NCI-H748 (cell line): ENCODE results near the gene NKX6-1.
A peak's percentile ranks its signal among the peaks of the same experiment; 100 is the strongest.

Experiments
- DNase-seq: peaks from one replicate; lab custom pipeline; 2025; ENCODE audit not compliant: unreplicated experiment; lab: John Stamatoyannopoulos, UW

Gene NKX6-1

GRCh38 chr4:84498935-84499623 is at the start of gene NKX6-1:
NKX6-1 (minus strand) TSS chr4:84499292; CDS start chr4:84498228, 1,064 bp downstream.
- DNase-seq = peak; percentile 93

DNA sequence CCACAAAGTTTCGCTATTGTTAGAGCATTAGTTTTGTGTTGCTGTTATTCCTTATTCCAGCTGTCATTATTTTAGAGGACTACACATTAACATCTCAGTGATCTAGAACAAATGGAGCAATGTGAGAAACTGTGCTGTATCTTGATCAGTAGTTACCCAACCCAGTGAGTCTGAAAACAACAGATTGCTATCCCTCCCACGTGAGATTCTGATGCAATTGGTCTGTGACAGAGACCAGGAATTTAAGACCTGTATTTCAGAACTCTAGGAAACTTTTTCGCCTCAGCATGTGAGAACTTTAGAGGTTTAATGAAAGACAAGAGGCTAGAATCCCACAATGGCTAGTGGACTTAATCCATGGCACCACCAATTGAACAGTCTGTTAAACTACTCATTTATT is 48.1 kb upstream of the NKX6-1 start:
- no peak for DNase-seq

- DNase-seq = no peak
Measured at GRCh38 chr4:84545093-84545492, 46.0 kb upstream of the NKX6-1 start.

DNA sequence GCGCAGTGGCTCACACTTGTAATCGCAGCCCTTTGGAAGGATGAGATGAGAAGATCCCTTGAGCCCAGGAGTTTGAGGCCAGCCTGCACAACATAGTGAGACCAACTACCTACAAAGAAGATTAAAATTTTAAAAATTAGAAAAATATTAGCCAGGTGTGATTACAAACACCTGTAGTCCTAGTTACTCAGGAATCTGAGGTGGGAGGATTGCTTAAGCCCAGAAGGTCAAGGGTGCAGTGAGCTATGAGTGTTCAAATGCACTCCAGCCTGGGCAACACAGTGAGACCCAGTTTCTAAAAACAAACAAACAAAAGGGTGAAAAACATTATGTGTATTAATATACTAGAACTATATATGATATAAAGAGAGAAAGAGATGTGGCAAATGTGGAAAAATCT is 36.8 kb upstream of the NKX6-1 start:
- DNase-seq = no peak

- DNase-seq = no peak
Measured at GRCh38 chr4:84531689-84532088, 32.6 kb upstream of the NKX6-1 start.

GRCh38 chr4:84530871-84531270 is 31.8 kb upstream of the NKX6-1 start:
- no peak for DNase-seq

DNA sequence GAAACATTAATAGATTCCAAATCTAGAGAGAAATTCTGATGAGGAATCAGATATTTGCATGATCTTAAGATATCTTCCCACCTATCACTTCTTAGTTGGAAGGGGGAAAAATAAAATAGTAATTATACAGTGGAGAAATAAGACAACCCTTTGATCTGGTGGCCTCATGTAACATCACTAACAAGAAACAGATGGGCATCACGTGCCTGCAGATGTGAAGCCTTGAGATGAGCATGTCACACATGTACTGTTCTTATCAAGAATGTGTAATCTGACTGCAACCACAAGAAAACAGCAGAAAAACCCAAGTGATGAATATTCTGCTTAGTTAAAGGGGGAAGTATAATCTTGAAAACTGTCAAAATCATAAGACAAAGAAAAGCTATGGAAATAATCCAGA is 31.4 kb upstream of the NKX6-1 start:
- DNase-seq = no peak

DNA sequence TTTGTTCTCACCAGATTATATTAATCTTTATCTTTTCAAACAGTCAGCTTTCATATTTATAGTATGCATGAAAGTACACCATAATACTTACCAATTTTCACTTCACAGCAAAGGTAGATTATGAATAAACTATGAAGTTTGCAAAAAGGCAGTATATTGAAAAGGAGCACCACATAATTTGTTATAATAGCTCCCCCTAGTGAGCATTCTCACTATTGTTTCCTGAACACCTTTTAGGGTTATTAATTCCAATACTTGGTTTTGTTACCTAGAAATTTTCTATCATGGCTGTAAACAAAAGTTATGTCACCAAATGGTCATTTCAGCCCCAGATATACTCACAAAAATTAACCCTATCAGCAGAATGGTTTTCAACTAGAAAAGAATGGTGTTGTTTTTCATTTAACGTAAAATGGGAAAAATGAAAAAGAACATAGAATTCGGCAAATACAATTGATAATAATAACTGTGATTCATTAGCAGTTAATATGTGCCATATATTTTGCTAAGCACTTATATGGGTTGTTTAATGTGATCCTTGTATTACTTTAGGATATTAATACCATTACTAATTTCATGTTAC is 30.2 kb upstream of the NKX6-1 start:
- DNase-seq = peak; percentile 38

- no peak for DNase-seq
Measured at GRCh38 chr4:84527391-84527790, 28.3 kb upstream of the NKX6-1 start.

DNA sequence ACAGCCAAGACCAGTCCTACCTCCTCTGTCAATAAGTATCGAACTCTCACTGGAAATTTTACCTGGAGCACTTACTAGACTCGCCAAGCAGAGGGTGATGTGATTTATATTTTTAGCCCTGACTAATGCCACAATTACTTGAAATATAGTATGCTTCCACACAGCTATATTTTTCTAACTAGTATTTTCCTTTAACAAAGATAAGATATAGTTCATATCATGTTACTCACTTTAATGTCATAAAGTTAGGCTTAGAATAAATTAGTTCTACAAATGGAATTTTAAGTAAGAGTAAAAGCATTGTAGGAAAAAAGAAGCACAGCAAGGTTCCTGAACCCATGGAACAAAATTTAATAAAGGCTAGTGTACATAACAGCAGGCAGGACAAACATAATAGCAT is 16.0 kb upstream of the NKX6-1 start:
- no peak for DNase-seq

DNA sequence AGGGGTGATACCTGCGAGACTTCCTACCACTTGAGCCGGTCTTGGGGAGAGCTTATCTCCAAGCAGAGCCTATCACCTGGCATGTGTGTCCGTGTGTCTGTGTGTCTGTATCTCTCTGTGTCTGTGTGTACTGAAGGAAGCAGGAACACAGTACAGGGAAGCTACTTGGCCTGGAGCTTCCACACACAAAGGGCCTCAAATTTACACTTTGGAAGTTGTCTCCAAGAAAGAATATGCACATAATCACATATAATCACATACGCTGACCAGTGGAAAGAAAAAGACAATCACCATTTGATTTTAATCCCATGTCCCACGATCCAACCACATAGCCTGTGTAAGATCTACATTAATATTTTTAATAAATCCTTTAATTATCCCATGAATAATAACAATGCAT is 13.2 kb upstream of the NKX6-1 start:
- DNase-seq = no peak

DNA sequence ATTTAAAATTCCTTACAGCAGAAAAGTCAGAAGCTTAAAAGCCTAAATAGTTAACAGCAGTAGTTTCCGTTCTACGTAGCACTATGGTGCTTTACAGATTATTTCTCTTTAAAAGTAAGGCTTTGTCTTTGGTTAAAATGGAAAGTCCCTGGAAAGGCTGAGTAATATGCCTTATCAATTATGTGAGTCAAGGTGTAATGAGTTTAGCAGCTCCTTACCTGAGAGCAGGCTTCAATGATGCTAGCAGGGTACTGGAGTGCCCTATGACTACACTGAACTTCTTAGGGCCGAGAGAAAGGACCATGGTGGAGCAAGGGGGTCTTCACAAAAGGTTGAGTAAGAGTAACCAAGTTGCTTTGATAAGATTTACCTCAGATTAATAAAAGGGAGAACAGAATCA is 12.6 kb upstream of the NKX6-1 start:
- no peak for DNase-seq

DNA sequence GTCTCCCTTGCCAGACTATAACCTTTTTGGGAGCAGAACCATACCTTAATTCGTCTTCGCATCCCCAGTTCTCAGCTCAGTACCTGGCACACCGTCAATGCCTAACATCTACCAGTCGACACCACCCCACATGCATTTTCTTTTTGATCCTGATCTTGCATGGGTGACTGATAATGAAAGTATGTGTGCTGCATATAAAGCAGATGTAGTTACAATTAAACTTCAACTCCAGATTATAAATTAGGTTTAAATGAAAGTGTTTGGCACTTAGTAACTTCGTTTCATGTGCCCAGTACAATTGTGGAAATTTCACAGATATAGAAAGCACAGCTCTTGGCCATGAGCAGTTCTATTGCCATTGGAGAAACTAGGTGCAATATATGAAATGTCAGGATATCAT is 8.8 kb upstream of the NKX6-1 start:
- DNase-seq = no peak

DNA sequence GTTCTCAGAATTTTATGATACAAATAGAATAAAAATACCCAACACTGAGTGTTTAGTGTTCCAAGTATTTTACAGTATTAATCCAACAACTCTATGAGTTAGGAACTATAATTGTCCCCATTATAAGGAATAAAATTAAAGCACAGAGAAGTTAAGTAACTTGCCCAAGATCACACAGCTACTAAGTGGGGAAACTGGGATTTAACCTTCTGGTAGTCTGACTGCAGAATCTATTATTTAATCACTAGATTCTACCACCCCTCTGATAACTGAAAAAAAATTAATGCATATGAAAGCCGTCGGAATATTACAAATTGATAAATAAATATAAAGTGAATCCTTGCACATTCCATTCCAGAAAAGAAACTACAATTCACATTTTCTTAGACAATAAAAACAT is 5.7 kb upstream of the NKX6-1 start:
- no peak for DNase-seq

GRCh38 chr4:84503495-84504437 is 4.7 kb upstream of the NKX6-1 start:
- DNase-seq = peak; percentile 71

DNA sequence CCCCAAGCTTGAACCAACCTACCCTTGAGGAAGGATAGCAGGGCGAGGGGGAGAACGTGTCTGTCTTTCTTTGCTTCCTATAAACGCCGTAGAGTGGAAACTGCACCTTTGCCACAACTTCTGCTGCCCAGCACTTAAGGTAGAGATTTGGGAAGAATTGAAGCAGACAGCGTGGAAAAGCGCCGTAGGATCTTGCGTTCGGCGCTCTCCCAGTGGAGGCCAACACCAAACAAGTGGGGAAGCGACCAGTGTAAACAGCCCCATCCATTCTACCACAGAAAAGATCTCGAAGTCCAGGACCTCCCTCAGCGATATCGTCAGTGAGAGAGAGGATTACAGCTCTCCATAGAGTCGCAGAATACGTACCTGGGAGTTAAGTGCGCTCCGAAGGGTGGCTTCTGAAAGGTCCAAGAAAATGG is 3.9 kb upstream of the NKX6-1 start:
- no peak for DNase-seq

DNA sequence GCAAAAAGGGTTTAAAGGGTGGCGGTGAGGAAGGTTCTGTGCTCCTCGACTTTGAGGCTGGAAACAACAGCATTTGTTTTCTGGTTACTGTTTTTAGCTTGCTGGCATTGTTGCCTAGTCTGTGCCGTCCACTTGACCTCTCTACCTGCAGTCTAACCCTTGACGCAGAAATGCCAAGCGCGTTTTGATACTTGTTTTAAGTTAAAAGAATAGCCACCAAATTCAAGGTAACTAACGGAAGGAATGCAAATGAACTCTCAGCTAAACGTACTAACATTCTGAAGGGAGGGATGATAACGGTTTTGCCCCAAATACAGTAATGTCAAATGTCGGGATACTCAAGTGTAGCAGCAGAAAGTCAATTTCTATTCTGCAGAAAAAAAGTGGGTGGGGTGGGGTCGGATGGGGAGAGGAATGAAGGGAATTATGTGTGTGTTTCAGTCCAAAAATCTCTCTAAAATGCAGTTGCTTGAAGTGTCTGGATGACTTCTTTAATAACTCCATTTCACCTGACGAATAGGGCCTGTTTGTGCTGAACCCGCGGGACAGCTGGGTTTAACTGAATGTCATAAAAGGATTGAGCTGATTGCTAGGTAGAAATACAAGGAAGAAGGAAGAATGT is 3.4 kb upstream of the NKX6-1 start:
- no peak for DNase-seq

DNA sequence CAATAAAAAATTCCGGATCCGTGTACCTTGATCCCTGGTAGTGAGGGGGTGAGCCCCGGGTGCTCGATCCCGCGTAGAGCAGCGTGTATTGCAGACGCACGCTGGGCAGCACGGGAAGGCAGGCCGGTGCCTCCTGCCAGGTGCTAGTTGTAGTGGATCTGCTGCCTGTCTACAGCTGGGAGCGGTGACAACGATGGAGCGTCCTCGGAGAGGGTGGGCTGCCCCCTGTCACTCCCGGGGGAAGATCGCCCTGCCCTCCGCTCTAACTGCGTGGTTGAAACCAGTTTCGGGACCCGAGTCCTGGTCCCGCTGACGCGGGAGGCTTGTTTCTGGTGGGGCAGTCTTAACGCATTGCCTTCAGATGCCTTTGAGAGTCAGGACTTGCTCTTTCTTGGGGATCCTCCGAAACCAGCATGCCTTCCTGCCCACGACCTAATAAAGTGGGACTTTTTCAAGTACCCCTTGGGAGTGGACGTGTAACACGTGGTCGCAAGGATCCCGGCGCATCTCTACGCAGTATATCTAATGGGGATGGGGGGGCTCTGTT is 2.7 kb upstream of the NKX6-1 start:
- DNase-seq = no peak

DNA sequence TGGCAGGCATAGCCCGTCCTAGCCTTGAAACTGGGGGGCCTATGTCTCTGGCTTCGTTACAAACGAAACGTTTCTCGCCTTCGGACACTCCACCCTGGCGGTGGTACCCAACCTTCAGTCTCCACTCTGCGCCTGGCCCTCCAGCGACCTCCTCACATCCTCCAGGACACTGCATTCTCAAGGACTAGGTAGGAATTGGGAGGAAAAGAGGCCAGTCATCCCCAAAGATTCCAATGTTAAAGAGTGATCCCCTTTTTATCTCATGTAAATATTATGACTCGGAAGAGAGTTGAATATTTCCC is 2.1 kb upstream of the NKX6-1 start:
- no peak for DNase-seq

GRCh38 chr4:84500386-84501201 is 1.5 kb upstream of the NKX6-1 start:
- DNase-seq = no peak

DNA sequence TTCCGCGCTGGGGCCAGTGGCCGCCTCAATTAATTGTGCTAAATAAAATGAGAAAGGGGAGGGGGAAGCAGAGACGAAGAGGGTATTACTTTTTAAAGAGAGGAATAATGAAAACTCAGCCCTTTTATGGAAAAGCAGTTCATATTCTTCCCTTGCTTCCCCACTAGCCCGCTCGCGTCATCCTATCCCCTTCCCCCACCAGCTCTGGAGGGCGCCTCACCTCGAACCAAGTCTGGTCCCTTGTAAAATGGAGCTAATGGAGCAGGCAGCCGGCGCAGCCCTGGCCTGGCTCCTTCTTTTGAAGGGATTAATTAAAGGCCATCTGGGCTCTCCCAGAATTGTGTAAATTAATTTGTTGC is 511 bp upstream of the NKX6-1 start:
- peak; percentile 76 for DNase-seq
